Measurements from ENCODE around the gene VSX2. TPM values are rescaled to one million over a fixed set of nuclear protein-coding genes. Genes with fewer than 3 reads are reported as not detected.

VSX2 gene
- total and polyA plus RNA-seq, 2 of the 13 experiments (the other 11 are each of a cell fraction or from before 2014, with no cell fraction given): 0.05 TPM; not detected in 1

GRCh38 chr14:74242021-74242779 is 3.0 kb downstream of the VSX2 start:
- no peak overlapping the region for H3K4me3 ChIP-seq (replicated peaks in 1 of 3; ENCODE audit: insufficient read depth in 1 of 3, low read depth in 2 of 3, low read length in 3 of 3)
- no peak overlapping the region for H3K4me2 ChIP-seq (ENCODE audit: low read depth, low read length)
- no peak for ATAC-seq
- no peak for TF ChIP-seq ATF3 (CRISPR knock-in tag; IDR thresholded peaks at IDR 0.05)
- no peak for TF ChIP-seq ZNF274 (CRISPR knock-in tag; IDR thresholded peaks at IDR 0.05)
- no peak for TF ChIP-seq NR3C1 (CRISPR knock-in tag; IDR thresholded peaks at IDR 0.05)
- no peak for TF ChIP-seq ZNF503 (CRISPR knock-in tag; IDR thresholded peaks at IDR 0.05)
- DNase-seq (ENCODE audit: low spot score): no peak
- H3K27ac ChIP-seq (ENCODE audit: extremely low read length, insufficient read depth, low read length): no peak overlapping the region
- ChIA-PET CTCF (ENCODE audit: low intra/inter-chr PET ratio, low total read pairs) (no interaction called here), POLR2A (no interaction called here)
- no peak overlapping the region for H2AFZ ChIP-seq (ENCODE audit: low read length)
- no peaks in the 10 kb centered on the region for H4K20me1 ChIP-seq (ENCODE audit: insufficient read depth, low read length)
- no peak for FAIRE-seq
- H3K36me3 ChIP-seq (replicated peaks in 1 of 2; ENCODE audit: control insufficient read depth in 1 of 2, insufficient read depth in 2 of 2, low read length in 2 of 2): no peaks in the 10 kb centered on the region
- H3K9me3 ChIP-seq (ENCODE audit: low read length): no peaks in the 10 kb centered on the region
- peaks cover 1 to 53% of the 10 kb centered on the region in 2 experiments; a peak in 4 of 5 replicates for H3K27me3 ChIP-seq (ENCODE audit: control insufficient read depth in 1 of 2, insufficient read depth in 2 of 2, low read length in 2 of 2)
- no peak overlapping the region for H3K9ac ChIP-seq (ENCODE audit: insufficient read depth, low read depth, low read length)
- intact Hi-C loops (cut with micrococcal nuclease; ENCODE audit: unreplicated experiment): no loop called here
- no peaks in the 10 kb centered on the region for H3K79me2 ChIP-seq (ENCODE audit: insufficient read depth, low read length)
- 42% methylated on average over 28 of the region's 28 CpGs for WGBS (ENCODE audit: low lambda C conversion rate)
- in situ Hi-C loops (cut with HindIII; ENCODE audit: extremely low pct_ligation_motif_present, low pct_unique_long_range_greater_than_20kb): no loop called here
- no TSS peak for BruUV-seq (replicated peaks)
- no peaks in the 10 kb centered on the region for H3K4me1 ChIP-seq (ENCODE audit: insufficient read depth, low read length)

DNA sequence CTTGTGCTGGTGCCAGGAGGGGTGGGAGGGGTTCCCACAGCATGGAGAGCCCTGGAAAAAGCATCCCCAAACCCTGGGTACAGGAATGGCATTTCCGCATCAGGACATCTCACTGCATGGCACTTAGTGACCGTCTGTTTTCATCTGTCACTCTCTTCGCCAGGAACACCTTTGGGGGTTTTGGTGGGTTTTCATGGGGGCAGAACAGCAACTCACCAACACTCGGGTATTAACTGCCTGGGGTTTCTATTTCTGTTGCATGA is 3.5 kb downstream of the VSX2 start:
- H3K79me2 ChIP-seq (ENCODE audit: insufficient read depth, low read length): no peaks in the 10 kb centered on the region
- H3K27me3 ChIP-seq (ENCODE audit: control insufficient read depth in 1 of 2, insufficient read depth in 2 of 2, low read length in 2 of 2): peaks cover 1 to 52% of the 10 kb centered on the region in 2 experiments; a peak in 4 of 5 replicates
- CTCF ChIA-PET (ENCODE audit: low intra/inter-chr PET ratio, low total read pairs): no interaction called here
- DNase-seq (ENCODE audit: low spot score) (no peak), ATAC-seq (no peak), FAIRE-seq (no peak)
- H3K27ac ChIP-seq (ENCODE audit: extremely low read length, insufficient read depth, low read length): no peak overlapping the region
- in situ Hi-C loops (cut with HindIII; ENCODE audit: extremely low pct_ligation_motif_present, low pct_unique_long_range_greater_than_20kb) (no loop called here), intact Hi-C loops (cut with micrococcal nuclease; ENCODE audit: unreplicated experiment) (no loop called here)
- H2AFZ ChIP-seq (ENCODE audit: low read length): no peak overlapping the region
- no TSS peak for BruUV-seq (replicated peaks)
- no peak overlapping the region for H3K9ac ChIP-seq (ENCODE audit: insufficient read depth, low read depth, low read length)
- no peaks in the 10 kb centered on the region for H3K9me3 ChIP-seq (ENCODE audit: low read length)
- H3K4me2 ChIP-seq (ENCODE audit: low read depth, low read length): no peak overlapping the region
- no peaks in the 10 kb centered on the region for H4K20me1 ChIP-seq (ENCODE audit: insufficient read depth, low read length)
- no peaks in the 10 kb centered on the region for H3K36me3 ChIP-seq (replicated peaks in 1 of 2; ENCODE audit: control insufficient read depth in 1 of 2, insufficient read depth in 2 of 2, low read length in 2 of 2)
- no peaks in the 10 kb centered on the region for H3K4me1 ChIP-seq (ENCODE audit: insufficient read depth, low read length)
- POLR2A ChIA-PET: no interaction called here
- 27% methylated on average over 4 of the region's 4 CpGs for WGBS (ENCODE audit: low lambda C conversion rate)
- H3K4me3 ChIP-seq (replicated peaks in 1 of 3; ENCODE audit: insufficient read depth in 1 of 3, low read depth in 2 of 3, low read length in 3 of 3): no peak overlapping the region
- TF ChIP-seq RAD21 (CRISPR knock-in tag; IDR thresholded peaks at IDR 0.05): no peak
- no peak for TF ChIP-seq HBP1 (CRISPR knock-in tag; IDR thresholded peaks at IDR 0.05; ENCODE audit: low read depth)
- TF ChIP-seq PHF20 (CRISPR knock-in tag; IDR thresholded peaks at IDR 0.05): no peak
- TF ChIP-seq, protein P1, sequence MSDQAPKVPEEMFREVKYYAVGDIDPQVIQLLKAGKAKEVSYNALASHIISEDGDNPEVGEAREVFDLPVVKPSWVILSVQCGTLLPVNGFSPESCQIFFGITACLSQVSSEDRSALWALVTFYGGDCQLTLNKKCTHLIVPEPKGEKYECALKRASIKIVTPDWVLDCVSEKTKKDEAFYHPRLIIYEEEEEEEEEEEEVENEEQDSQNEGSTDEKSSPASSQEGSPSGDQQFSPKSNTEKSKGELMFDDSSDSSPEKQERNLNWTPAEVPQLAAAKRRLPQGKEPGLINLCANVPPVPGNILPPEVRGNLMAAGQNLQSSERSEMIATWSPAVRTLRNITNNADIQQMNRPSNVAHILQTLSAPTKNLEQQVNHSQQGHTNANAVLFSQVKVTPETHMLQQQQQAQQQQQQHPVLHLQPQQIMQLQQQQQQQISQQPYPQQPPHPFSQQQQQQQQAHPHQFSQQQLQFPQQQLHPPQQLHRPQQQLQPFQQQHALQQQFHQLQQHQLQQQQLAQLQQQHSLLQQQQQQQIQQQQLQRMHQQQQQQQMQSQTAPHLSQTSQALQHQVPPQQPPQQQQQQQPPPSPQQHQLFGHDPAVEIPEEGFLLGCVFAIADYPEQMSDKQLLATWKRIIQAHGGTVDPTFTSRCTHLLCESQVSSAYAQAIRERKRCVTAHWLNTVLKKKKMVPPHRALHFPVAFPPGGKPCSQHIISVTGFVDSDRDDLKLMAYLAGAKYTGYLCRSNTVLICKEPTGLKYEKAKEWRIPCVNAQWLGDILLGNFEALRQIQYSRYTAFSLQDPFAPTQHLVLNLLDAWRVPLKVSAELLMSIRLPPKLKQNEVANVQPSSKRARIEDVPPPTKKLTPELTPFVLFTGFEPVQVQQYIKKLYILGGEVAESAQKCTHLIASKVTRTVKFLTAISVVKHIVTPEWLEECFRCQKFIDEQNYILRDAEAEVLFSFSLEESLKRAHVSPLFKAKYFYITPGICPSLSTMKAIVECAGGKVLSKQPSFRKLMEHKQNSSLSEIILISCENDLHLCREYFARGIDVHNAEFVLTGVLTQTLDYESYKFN (CRISPR knock-in tag; conservative IDR thresholded peaks at IDR 0.05): no peak
- TF ChIP-seq ZNF263 (CRISPR knock-in tag; IDR thresholded peaks at IDR 0.05): no peak
- no peak for TF ChIP-seq MTERF4 (CRISPR knock-in tag; IDR thresholded peaks at IDR 0.05)

Data from HepG2 (cell line).